NCI-H446 treated with DMSO at 0.1 percent for 48 hours (cell line): ENCODE measurements around the gene C6orf62.
"Not testable (repeated sequence)": the region's sequence is repeated elsewhere in the genome, so short reads cannot be mapped to it uniquely, and the experiment has no call there.

ENCODE experiments used
- DNase-seq: peaks from one replicate; lab custom pipeline; 2025; lab: John Stamatoyannopoulos, UW

C6orf62 gene

GRCh38 chr6:24696097-24696496, 22.9 kb downstream of the C6orf62 start:
- no peak for DNase-seq

GRCh38 chr6:24695635-24696034, 23.3 kb downstream of the C6orf62 start:
- DNase-seq = peak; percentile 23

- no peak for DNase-seq
Measured at GRCh38 chr6:24694198-24694597, 24.8 kb downstream of the C6orf62 start.

GRCh38 chr6:24692848-24693592, 25.9 kb downstream of the C6orf62 start:
- no peak for DNase-seq

- DNase-seq = no peak
Measured at GRCh38 chr6:24692415-24692814, 26.5 kb downstream of the C6orf62 start.

GRCh38 chr6:24692003-24692402, 27.0 kb downstream of the C6orf62 start:
- DNase-seq = no peak

- DNase-seq = no peak
Measured at GRCh38 chr6:24691550-24691949, 27.4 kb downstream of the C6orf62 start.

- no peak for DNase-seq
Measured at GRCh38 chr6:24690593-24690992, 28.4 kb downstream of the C6orf62 start.

- no peak for DNase-seq
Measured at GRCh38 chr6:24689964-24690363, 29.0 kb downstream of the C6orf62 start.

GRCh38 chr6:24686946-24687345, 32.0 kb downstream of the C6orf62 start:
- DNase-seq = no peak

- no peak for DNase-seq
Measured at GRCh38 chr6:24686408-24686807, 32.5 kb downstream of the C6orf62 start.

GRCh38 chr6:24683297-24684296, 35.4 kb downstream of the C6orf62 start:
- no peak for DNase-seq

GRCh38 chr6:24680582-24680981, 38.4 kb downstream of the C6orf62 start:
- DNase-seq = no peak

- not testable (repeated sequence) for DNase-seq
Measured at GRCh38 chr6:24678792-24679352, 40.1 kb downstream of the C6orf62 start.

GRCh38 chr6:24673625-24674024, 45.3 kb downstream of the C6orf62 start:
- no peak for DNase-seq

GRCh38 chr6:24672620-24673182, 46.3 kb downstream of the C6orf62 start:
- DNase-seq = no peak

- DNase-seq = not testable (repeated sequence)
Measured at GRCh38 chr6:24671077-24671476, 47.9 kb downstream of the C6orf62 start.

GRCh38 chr6:24670492-24670891, 48.5 kb downstream of the C6orf62 start:
- not testable (repeated sequence) for DNase-seq

- no peak for DNase-seq
Measured at GRCh38 chr6:24668997-24669361, 50.0 kb downstream of the C6orf62 start.

- not testable (repeated sequence) for DNase-seq
Measured at GRCh38 chr6:24668066-24668996, 50.6 kb downstream of the C6orf62 start.

GRCh38 chr6:24667378-24667803, 51.6 kb downstream of the C6orf62 start:
- DNase-seq = no peak
